Endothelial cell of hepatic sinusoid (primary cell): ENCODE results near the gene ITSN1.

ENCODE experiments used
- in situ Hi-C: cut with HindIII; loops from 2 replicates; pipeline ENCODE4 v1.10.0; 2017; ENCODE audit warnings: low sequenced_read_pairs

The ITSN1 gene

GRCh38 chr21:33944185-33944763 is 302.0 kb downstream of the ITSN1 start:
- in situ Hi-C loops, result no loop called here

GRCh38 chr21:33945652-33946270 is 303.5 kb downstream of the ITSN1 start:
- in situ Hi-C loops, result no loop called here

GRCh38 chr21:33947451-33948095 is 305.3 kb downstream of the ITSN1 start:
- in situ Hi-C loops, result no loop called here

- in situ Hi-C loops, result no loop called here
These were observed 306.0 kb downstream of the ITSN1 start for GRCh38 chr21:33948096-33948950.

GRCh38 chr21:33948951-33949444 is 306.7 kb downstream of the ITSN1 start:
- in situ Hi-C loops, result no loop called here
